ENCODE measurements around the gene ASXL1. TPM values are rescaled to one million over a fixed set of nuclear protein-coding genes. Genes with fewer than 3 reads are reported as not detected.

ASXL1 gene
- total RNA-seq, 1 donor from 2014 or later = 140 TPM

GRCh38 chr20:32440069-32440757, 82.1 kb downstream of the ASXL1 start:
- H3K36me3 Mint-ChIP-seq (ENCODE audit: low read depth) = peaks cover 27% of the 10 kb centered on the region
- no peak overlapping the region for H3K4me3 Mint-ChIP-seq

GRCh38 chr20:32440758-32441078, 82.6 kb downstream of the ASXL1 start:
- TF ChIP-seq CTCF (conservative IDR thresholded peaks at IDR 0.05) = no peak
- H3K27ac Mint-ChIP-seq (ENCODE audit: unreplicated experiment) = no peak overlapping the region
- peaks cover 5% of the 10 kb centered on the region for H3K27me3 Mint-ChIP-seq (ENCODE audit: low read depth)
- no peak overlapping the region for H3K4me3 Mint-ChIP-seq
- no peak for DNase-seq (ENCODE audit: low read depth, low spot score)
- peaks cover 15% of the 10 kb centered on the region for H3K4me1 Mint-ChIP-seq
- H3K9me3 Mint-ChIP-seq = no peaks in the 10 kb centered on the region
- peaks cover 28% of the 10 kb centered on the region for H3K36me3 Mint-ChIP-seq (ENCODE audit: low read depth)

More at GRCh38 chr20:32440069-32440757, 82.1 kb downstream of the ASXL1 start:
- no peaks in the 10 kb centered on the region for H3K9me3 Mint-ChIP-seq
- H3K4me1 Mint-ChIP-seq = peaks cover 10% of the 10 kb centered on the region
- H3K27ac Mint-ChIP-seq (ENCODE audit: unreplicated experiment) = no peak overlapping the region
- DNase-seq (ENCODE audit: low read depth, low spot score) = no peak
- no peak for TF ChIP-seq CTCF (conservative IDR thresholded peaks at IDR 0.05)
- peaks cover 2% of the 10 kb centered on the region for H3K27me3 Mint-ChIP-seq (ENCODE audit: low read depth)

- TF ChIP-seq CTCF (conservative IDR thresholded peaks at IDR 0.05) = no peak
- H3K27ac Mint-ChIP-seq (ENCODE audit: unreplicated experiment) = peak overlapping the region; percentile 13
These were observed 83.5 kb downstream of the ASXL1 start for GRCh38 chr20:32441638-32442037.

GRCh38 chr20:32442630-32443373, 84.7 kb downstream of the ASXL1 start:
- Mint-ChIP-seq H3K36me3 (ENCODE audit: low read depth) (peaks cover 31% of the 10 kb centered on the region), H3K27me3 (ENCODE audit: low read depth) (peaks cover 5% of the 10 kb centered on the region), H3K9me3 (no peaks in the 10 kb centered on the region), H3K4me3 (no peak overlapping the region), H3K27ac (ENCODE audit: unreplicated experiment) (no peak overlapping the region), H3K4me1 (peaks cover 19% of the 10 kb centered on the region)
- DNase-seq (ENCODE audit: low read depth, low spot score) = no peak
- TF ChIP-seq CTCF (conservative IDR thresholded peaks at IDR 0.05) = no peak

More at GRCh38 chr20:32441638-32442037, 83.5 kb downstream of the ASXL1 start:
- no peak for DNase-seq (ENCODE audit: low read depth, low spot score)
- no peaks in the 10 kb centered on the region for H3K9me3 Mint-ChIP-seq
- peak overlapping the region; percentile 7 for H3K4me3 Mint-ChIP-seq
- peaks cover 5% of the 10 kb centered on the region for H3K27me3 Mint-ChIP-seq (ENCODE audit: low read depth)
- H3K4me1 Mint-ChIP-seq = peaks cover 16% of the 10 kb centered on the region
- peaks cover 30% of the 10 kb centered on the region for H3K36me3 Mint-ChIP-seq (ENCODE audit: low read depth)

GRCh38 chr20:32443386-32443974, 85.3 kb downstream of the ASXL1 start:
- no peak for DNase-seq (ENCODE audit: low read depth, low spot score)
- Mint-ChIP-seq H3K9me3 (no peaks in the 10 kb centered on the region), H3K4me3 (peak overlapping the region; percentile 9), H3K4me1 (peaks cover 19% of the 10 kb centered on the region), H3K36me3 (ENCODE audit: low read depth) (peaks cover 31% of the 10 kb centered on the region), H3K27ac (ENCODE audit: unreplicated experiment) (peak overlapping the region; percentile 63), H3K27me3 (ENCODE audit: low read depth) (peaks cover 5% of the 10 kb centered on the region)
- TF ChIP-seq CTCF (conservative IDR thresholded peaks at IDR 0.05) = no peak
